GM20431 (cell line): ENCODE measurements around the gene MTFMT.
"Not testable (repeated sequence)": the region's sequence is repeated elsewhere in the genome, so short reads cannot be mapped to it uniquely, and the experiment has no call there.

ENCODE experiments used
- in situ Hi-C: fragments of 300-500 bp; cut with MseI, MboI; formaldehyde crosslinking; loops from one replicate; pipeline ENCODE4 v1.15.0; 2020; ENCODE audit warnings: low sequenced_read_pairs; ENCODE audit not compliant: unreplicated experiment

MTFMT gene

GRCh38 chr15:65042776-65043327, 13.4 kb upstream of the MTFMT start:
- in situ Hi-C loops, result loop anchor here (25.0 kb wide), 1 partner anchor 244 kb away; the partner anchor contains the start of genes PARP16 and RNU5A-1

- in situ Hi-C loops, result loop anchor here (25.0 kb wide), 1 partner anchor 246 kb away; the partner anchor contains the start of genes PARP16 and RNU5A-1
These were observed 12.3 kb upstream of the MTFMT start for GRCh38 chr15:65041787-65042186.

- in situ Hi-C loops, result loop anchor here (25.0 kb wide), 1 partner anchor 247 kb away; the partner anchor contains the start of genes PARP16 and RNU5A-1
These were observed 11.0 kb upstream of the MTFMT start for GRCh38 chr15:65040461-65040860.

GRCh38 chr15:65038836-65039235, 9.4 kb upstream of the MTFMT start:
- in situ Hi-C loops, result loop anchor here (10.0 to 25.0 kb wide), 2 partner anchors 46 to 248 kb away; partner anchors contain the start of genes PARP16 and RNU5A-1

- in situ Hi-C loops, result loop anchor here (10.0 to 25.0 kb wide), 2 partner anchors 46 to 249 kb away; partner anchors contain the start of genes PARP16 and RNU5A-1
These were observed 9.0 kb upstream of the MTFMT start for GRCh38 chr15:65038428-65038827.

- in situ Hi-C loops, result loop anchor here (10.0 to 25.0 kb wide), 2 partner anchors 47 to 250 kb away; partner anchors contain the start of genes PARP16 and RNU5A-1
These were observed 7.9 kb upstream of the MTFMT start for GRCh38 chr15:65037309-65037708.

- in situ Hi-C loops, result loop anchor here (10.0 to 25.0 kb wide), 2 partner anchors 50 to 253 kb away; partner anchors contain the start of genes PARP16 and RNU5A-1
These were observed 5.3 kb upstream of the MTFMT start for GRCh38 chr15:65034719-65035118.

GRCh38 chr15:65033659-65034269, 4.3 kb upstream of the MTFMT start:
- in situ Hi-C loops, result loop anchor here (10.0 to 25.0 kb wide), 2 partner anchors 51 to 254 kb away; partner anchors contain the start of genes PARP16 and RNU5A-1

GRCh38 chr15:65032801-65033537, 3.5 kb upstream of the MTFMT start:
- in situ Hi-C loops, result loop anchor here (10.0 to 25.0 kb wide), 2 partner anchors 52 to 254 kb away; partner anchors contain the start of genes PARP16 and RNU5A-1

GRCh38 chr15:65029736-65030208, 333 bp upstream of the MTFMT start:
- in situ Hi-C loops, result loop anchor here (10.0 to 25.0 kb wide), 2 partner anchors 55 to 258 kb away; partner anchors contain the start of genes PARP16 and RNU5A-1

- in situ Hi-C loops, result loop anchor here (25.0 kb wide), 1 partner anchor 259 kb away; the partner anchor contains the start of genes PARP16 and RNU5A-1
These were observed 1.1 kb downstream of the MTFMT start for GRCh38 chr15:65028338-65028737.

- in situ Hi-C loops, result loop anchor here (25.0 kb wide), 1 partner anchor 260 kb away; the partner anchor contains the start of genes PARP16 and RNU5A-1
These were observed 1.8 kb downstream of the MTFMT start for GRCh38 chr15:65027593-65027992.

GRCh38 chr15:65026756-65027155, 2.7 kb downstream of the MTFMT start:
- in situ Hi-C loops, result loop anchor here (25.0 kb wide), 1 partner anchor 261 kb away; the partner anchor contains the start of genes PARP16 and RNU5A-1

- in situ Hi-C loops, result no loop called here
These were observed 8.0 kb downstream of the MTFMT start for GRCh38 chr15:65021488-65021887.

- in situ Hi-C loops, result no loop called here
These were observed 9.0 kb downstream of the MTFMT start for GRCh38 chr15:65020419-65020818.

- in situ Hi-C loops, result not testable (repeated sequence)
These were observed 18.2 kb downstream of the MTFMT start for GRCh38 chr15:65011198-65011597.

- in situ Hi-C loops, result no loop called here
These were observed 20.5 kb downstream of the MTFMT start for GRCh38 chr15:65008983-65009382.

- in situ Hi-C loops, result no loop called here
These were observed 22.6 kb downstream of the MTFMT start for GRCh38 chr15:65006876-65007275.

GRCh38 chr15:65004993-65005392, 24.4 kb downstream of the MTFMT start:
- in situ Hi-C loops, result no loop called here
